ENCODE results near the gene CYP21A2. TPM values are rescaled to one million over a fixed set of nuclear protein-coding genes. Genes with fewer than 3 reads are reported as not detected.

CYP21A2 gene
- total and polyA plus RNA-seq, 2 of the 8 experiments (the other 6 are each of a cell fraction or from before 2014, with no cell fraction given) = 0.22 to 0.23 TPM

DNA sequence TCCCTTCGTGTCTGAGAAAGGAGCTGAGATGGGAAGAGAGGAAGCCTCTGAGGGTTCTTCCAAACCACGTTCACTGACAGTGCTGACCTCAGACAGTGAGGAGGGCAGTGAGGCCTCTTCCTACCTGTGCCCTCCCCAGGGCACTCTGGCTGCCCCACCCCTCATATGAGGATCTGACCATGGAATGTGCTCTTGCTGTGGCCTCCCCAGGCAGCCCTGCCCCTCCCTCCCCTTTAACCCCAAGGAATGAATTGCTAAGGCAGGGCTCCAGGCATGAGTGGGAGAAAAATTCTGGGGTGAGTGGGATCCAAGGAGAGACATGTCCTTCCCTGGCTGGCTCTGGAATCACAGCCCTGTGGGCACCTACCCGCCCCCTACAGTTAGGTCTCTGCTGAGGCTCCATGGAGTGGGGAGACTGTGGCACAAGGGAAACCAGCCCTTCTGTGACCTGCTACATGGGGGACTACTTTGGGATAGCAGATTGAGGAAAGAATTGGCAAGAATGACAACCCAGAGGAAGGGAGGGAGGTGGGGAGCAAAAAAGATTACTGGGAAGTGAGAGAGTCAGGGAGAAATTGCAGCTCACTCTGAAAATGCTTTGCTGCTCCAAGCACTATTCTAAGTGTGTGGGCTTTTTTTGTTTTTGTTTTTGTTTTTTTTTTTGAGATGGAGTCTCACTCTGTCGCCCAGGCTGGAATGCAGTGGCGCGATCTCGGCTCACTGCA, 41.5 kb downstream of the CYP21A2 start:
- Histone ChIP-seq H2BK20ac (ENCODE audit: low read length) (no peak overlapping the region), H3K23ac (ENCODE audit: insufficient read length) (no peak overlapping the region), H2BK12ac (ENCODE audit: low read depth, low read length) (no peak overlapping the region), H3K4me2 (ENCODE audit: insufficient read depth in 1 of 2, low read depth in 2 of 2, low read length in 2 of 2) (no peak overlapping the region), H2BK5ac (ENCODE audit: low read depth, low read length) (no peak overlapping the region), H2BK120ac (replicated peaks; ENCODE audit: low read depth, low read length) (no peak overlapping the region), H3K18ac (ENCODE audit: extremely low read depth, low read length) (no peak overlapping the region), H3K27me3 (replicated peaks in 1 of 4; ENCODE audit: control insufficient read depth in 3 of 4, extremely low read depth in 1 of 4, insufficient read depth in 3 of 4, low read length in 3 of 4) (no peaks in the 10 kb centered on the region), H4K8ac (ENCODE audit: extremely low read depth, insufficient read depth, low read length) (no peak overlapping the region), H4K91ac (replicated peaks; ENCODE audit: insufficient read length, low read length) (no peak overlapping the region), H3K36me3 (ENCODE audit: control insufficient read depth in 2 of 4, insufficient read depth in 4 of 4, low read length in 3 of 4) (no peaks in the 10 kb centered on the region), H2BK15ac (ENCODE audit: low read length) (no peak overlapping the region), H3K79me2 (ENCODE audit: control insufficient read depth in 1 of 2, insufficient read depth in 2 of 2, low read length in 2 of 2) (no peaks in the 10 kb centered on the region), H3K23me2 (ENCODE audit: low read depth, low read length) (no peaks in the 10 kb centered on the region; the same call in 1 of the 2 replicates), H2AFZ (ENCODE audit: low read length) (no peak overlapping the region), H3K4ac (replicated peaks; ENCODE audit: insufficient read length, low read depth, low read length) (no peak overlapping the region), H3K27ac (ENCODE audit: low read depth, low read length) (no peak overlapping the region), H4K5ac (ENCODE audit: insufficient read length, low read depth, low read length) (no peak overlapping the region), H3K14ac (ENCODE audit: insufficient read length) (no peak overlapping the region), H3K79me1 (ENCODE audit: low read depth, low read length) (no peaks in the 10 kb centered on the region; the same call in 1 of the 2 replicates), H4K20me1 (replicated peaks in 1 of 2; ENCODE audit: control insufficient read depth in 1 of 2, insufficient read depth in 2 of 2, low read length in 2 of 2) (no peaks in the 10 kb centered on the region), H3K9ac (replicated peaks in 1 of 4; ENCODE audit: extremely low read depth in 1 of 4, low read depth in 3 of 4, low read length in 3 of 4) (no peak overlapping the region), H3K56ac (replicated peaks; ENCODE audit: insufficient read length, low read depth, low read length) (no peak overlapping the region), H3K4me1 (replicated peaks in 1 of 4; ENCODE audit: control insufficient read depth in 3 of 4, insufficient read depth in 4 of 4, low read length in 3 of 4) (no peaks in the 10 kb centered on the region; a peak in 1 of 7 replicates), H3K4me3 (ENCODE audit: extremely low read depth in 1 of 4, insufficient read depth in 2 of 4, low read depth in 3 of 4, low read length in 4 of 4) (no peak overlapping the region), H2AK5ac (ENCODE audit: low read depth, low read length) (no peak overlapping the region), H3K9me3 (ENCODE audit: insufficient read depth in 2 of 2, low read depth in 1 of 2, low read length in 1 of 2) (no peaks in the 10 kb centered on the region)
- no peak for DNase-seq (ENCODE audit: low read depth in 1 of 2, low spot score in 2 of 2)
- no peak for FAIRE-seq
- TF ChIP-seq PHF8 (conservative IDR thresholded peaks at IDR 0.05; ENCODE audit: low read depth, low read length) = no peak
- CTCF ChIA-PET (ENCODE audit: partially characterized antibody) = interaction anchor here (1.1 to 4.1 kb wide), 2 partner anchors 30 to 32 kb away, joined by 3 to 28 read pairs; partner anchors contain the start of gene TNXB
- POLR2A ChIA-PET (ENCODE audit: partially characterized antibody) = no interaction called here
- WGBS, 2 experiments (ENCODE audit: extremely low coverage in 1 of 2, insufficient coverage in 1 of 2, insufficient read length in 1 of 2, insufficient replicate concordance in 2 of 2, low coverage in 1 of 2, low lambda C conversion rate in 2 of 2, missing lambda C conversion rate in 1 of 2) = 79% methylated on average over 6 of the region's 7 CpGs; no CpG with 5 or more reads in 1 of the 2 experiments
